NCI-H2029 treated with DMSO at 0.1 percent for 48 hours (cell line): ENCODE data around the gene ZNF365.
A peak's percentile ranks its signal among the peaks of the same experiment; 100 is the strongest.

ENCODE experiments used
- DNase-seq: peaks from one replicate; lab custom pipeline; 2025; lab: John Stamatoyannopoulos, UW

The ZNF365 gene

DNA sequence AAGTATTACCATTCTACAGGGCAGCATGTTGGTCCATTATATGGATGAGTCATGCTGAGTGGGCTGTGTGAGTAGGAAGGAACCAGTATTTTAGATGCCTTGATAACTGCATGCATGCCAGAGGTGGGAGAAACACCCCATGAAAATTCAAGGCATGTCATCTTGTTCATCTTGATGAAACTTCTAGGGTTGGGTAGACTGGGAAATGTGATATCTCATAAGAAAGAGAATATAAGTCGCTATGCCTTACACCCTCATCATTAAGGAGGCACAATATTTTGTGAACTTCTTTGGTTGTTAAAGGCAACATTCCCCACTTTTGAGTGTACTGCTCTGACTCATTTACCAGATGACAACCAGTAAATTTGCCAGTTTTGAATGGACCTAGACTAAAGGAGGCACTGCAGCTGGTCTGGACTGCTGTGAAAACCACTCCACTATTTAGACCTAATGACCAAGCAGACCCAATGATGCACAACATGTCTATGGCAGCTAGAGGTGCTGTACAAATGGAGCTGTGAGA is 48.0 kb downstream of the ZNF365 start:
- DNase-seq: no peak

DNA sequence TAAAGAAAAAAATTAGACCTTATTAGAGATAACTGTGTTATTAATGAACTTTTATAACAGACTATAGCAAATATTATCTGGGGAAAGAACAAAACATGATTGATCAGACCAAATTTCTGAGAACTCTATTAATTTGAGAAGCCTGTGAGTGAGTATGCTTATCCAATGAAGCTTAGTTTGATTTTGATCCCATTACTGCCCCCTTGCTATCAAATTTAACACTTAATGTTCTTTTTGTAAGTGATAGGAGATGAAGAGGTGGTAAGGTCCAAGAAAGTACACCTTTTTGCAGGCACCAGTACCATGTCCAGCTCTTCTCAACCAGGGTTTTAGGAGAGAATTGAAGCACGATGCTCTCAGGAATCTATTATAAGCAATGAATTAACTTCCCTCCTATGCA is 49.9 kb downstream of the ZNF365 start:
- DNase-seq: no peak

DNA sequence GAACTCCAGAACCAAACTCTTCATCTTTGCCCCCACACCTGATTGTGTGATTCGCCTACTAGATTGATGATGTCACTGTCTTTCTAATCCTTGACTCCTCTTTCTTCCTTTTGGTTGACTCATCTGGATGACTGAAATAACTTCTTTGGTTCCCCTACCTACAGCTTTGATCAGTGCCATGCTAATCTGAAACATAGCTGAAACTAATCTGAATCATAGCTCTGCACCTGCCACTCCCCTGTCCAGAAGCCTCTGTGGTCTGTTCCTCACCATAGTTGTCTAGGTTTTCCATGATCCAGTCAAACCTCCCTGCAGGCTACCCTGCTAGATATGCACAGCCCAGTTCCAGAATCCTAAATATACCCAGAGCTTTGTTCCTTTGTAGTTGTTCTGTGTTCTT is 51.9 kb downstream of the ZNF365 start:
- DNase-seq: no peak

DNA sequence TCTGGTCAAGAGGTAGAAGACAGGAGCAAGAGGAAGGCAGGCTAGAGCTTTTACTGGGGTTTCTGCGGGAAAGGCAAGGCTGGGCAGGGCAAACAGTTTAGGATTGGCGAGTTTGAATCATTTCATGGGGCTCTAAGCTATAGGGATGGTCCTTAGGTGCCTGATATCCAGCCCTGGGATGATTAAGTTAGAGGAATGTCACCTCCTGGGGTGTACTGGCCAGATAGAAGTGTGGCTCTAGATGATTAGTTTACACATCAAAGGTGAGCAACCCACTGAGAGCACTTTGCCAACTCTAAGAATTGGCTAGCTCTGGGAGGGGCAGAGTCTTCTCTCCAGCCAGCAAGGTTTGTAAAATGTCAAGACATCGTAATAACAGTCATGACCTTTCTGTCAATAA is 52.4 kb downstream of the ZNF365 start:
- no peak for DNase-seq

DNA sequence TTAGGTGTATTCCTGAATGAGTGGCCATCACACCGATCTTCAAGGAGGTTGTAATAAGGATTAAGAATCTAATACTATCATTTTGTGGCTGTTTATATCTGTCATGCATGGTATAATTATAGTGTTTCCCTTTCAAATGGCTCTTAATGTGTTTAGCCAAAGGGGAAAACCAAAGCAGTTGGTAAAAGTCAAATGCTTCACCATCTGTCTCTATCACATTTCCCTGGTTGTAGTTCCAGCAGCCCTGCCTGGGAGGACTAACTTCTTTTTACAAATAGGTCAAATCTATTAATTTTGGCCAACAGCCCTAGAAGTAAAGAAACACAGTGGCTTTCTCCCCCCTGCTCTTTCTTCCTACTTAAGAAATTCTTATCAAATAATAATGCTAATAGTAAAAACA is 56.7 kb downstream of the ZNF365 start:
- no peak for DNase-seq

DNA sequence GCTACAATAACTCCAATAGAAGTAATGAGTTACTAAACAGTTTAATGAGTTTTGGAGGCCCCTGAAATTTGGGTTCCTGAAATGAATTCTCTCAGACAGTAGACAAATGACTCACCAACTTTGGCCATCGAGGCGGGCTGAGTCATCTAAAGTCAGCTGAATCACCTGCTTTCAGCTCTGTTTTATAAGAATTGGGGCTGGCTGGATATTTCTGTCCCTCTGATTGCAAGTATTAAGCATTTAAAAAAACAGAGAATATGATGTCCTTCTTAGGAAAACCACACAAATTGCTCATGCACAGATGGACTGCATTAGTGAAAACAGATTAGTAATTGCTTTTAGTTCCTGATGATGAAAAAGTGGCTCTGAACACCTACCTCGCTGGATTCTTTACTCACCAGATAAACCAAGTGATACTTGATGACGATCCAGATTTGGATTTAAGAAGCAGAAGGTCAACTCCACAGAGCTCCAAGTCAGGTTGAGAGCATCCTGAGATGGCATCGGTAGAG is 59.1 kb downstream of the ZNF365 start:
- DNase-seq: no peak

DNA sequence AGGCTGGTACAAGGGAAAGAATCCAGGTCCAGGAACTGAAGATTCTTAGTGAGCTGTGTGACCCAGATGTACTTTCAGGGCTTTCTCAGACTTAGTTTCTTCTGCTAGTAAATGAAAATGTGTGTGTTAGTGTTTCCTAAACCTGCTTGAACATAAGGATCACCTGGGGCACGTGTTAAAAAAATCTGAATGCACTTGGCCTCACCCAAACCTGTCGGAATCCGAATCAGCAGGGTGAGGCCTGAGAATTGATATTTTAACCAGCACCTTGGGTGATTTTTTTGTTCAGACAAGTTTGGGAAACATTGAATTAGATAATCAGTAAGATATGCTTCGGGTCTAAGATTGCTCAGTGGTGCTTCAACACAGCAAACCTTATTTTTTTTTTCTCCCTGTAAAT is 59.7 kb downstream of the ZNF365 start:
- DNase-seq: no peak

DNA sequence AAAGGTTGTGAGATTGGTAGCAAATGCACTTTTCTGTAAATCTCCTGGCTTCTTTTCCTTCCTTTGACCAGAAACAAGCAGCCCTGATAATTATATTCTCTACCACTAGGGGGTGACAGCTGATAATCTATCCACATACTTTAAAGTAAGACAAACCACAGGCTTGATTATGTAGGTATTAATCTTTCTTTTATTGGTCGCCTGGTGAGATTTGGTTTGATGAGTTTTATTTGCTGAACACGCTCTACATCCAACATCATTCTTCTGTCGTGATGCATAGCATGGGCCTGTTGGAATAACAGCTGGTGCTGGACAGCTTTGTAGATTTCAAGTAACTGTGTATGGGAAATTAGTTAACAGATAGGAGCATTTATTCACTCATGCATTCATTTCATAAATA is 63.5 kb downstream of the ZNF365 start:
- peak; percentile 4 for DNase-seq

DNA sequence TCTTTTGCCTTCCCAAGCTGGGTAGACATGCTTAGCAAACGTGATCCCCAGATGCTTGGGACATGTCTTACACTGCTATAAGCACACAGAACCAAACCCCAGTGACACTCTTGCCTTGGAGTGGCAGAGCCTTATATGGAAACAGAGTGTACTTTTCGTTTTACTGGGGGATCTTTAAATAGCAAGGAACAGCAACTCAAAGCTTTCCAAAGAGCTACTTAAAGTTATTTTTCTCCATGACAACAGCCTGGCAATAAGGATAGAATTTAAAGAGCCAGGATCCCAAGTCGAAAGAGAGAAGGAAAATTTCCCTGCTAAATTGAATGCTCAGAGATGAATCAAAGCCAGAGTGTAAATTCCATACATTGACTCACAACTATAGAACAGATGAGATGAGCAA is 67.8 kb downstream of the ZNF365 start:
- no peak for DNase-seq

DNA sequence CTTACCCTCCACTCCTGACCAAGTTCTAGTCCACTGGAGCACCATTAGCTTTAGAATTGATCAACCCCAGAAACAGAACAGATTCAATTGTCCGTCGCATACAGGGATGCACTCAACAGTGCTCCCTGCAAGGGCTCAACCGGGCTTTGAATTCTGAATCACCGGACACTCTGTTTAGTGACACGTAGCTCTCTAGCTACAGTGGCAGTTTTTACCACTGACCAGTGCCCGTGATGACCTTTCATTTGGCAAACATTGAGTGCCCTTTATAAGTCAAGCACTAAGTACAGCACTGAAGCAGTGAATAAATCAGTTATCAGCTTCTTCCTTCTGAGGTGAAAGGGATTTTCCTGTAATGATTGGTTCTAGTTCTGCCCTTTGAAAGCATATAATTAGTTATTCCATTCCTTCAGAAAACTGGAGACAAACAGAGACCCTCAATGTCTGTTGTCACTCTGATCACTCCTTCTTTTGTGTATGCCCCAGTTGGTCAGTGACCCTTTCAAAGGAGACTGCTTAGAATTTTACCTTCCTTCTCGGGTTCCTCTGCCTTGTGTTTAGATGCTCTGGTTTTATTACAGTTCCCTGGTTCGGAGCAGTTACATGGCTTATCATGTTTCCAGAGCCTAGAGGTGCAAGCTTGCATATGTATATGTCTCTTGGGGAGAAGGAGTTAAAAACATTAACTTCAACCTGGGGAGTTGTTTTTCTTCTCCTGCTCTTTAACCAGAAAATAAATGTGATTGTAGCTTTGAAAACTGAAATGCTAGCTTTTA is 68.9 kb downstream of the ZNF365 start:
- no peak for DNase-seq

DNA sequence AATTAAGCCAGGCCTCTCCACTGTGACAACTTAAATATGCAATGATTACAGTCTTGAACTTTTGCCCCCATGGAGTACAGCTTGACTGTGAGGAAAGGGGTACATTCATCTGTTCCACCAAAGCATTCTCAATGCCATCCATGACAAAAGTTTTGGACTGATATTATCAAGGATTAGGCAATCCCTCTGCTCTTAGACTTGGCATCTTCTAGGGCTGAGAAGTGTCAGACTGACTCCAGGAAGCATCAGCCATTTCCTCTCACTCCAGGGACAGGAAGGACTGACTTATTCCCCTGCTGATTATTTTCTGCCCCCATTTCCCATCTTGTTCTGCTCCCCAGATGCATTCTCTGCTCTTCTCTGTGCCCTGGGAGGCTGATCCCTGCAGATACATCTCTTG is 69.7 kb downstream of the ZNF365 start:
- no peak for DNase-seq

DNA sequence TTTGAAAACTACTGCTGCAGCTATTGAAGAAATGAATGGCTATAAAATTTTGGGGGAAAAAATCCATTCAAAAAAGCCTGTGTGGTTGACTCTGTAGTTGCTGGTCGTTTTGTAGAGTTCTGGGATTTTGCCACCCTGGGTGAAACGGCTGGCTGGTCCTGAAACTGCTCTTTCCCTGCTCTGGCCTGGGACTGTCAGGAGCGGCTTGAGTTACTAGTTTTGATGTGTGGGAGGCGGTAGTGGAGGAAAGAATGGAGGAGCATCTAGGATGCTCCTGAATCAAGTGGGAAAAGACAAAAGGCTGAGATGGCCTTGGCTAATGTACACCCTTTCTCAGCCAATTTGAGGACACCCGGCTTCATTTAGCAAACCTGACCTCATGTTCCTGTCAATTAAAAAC is 72.5 kb downstream of the ZNF365 start:
- no peak for DNase-seq

DNA sequence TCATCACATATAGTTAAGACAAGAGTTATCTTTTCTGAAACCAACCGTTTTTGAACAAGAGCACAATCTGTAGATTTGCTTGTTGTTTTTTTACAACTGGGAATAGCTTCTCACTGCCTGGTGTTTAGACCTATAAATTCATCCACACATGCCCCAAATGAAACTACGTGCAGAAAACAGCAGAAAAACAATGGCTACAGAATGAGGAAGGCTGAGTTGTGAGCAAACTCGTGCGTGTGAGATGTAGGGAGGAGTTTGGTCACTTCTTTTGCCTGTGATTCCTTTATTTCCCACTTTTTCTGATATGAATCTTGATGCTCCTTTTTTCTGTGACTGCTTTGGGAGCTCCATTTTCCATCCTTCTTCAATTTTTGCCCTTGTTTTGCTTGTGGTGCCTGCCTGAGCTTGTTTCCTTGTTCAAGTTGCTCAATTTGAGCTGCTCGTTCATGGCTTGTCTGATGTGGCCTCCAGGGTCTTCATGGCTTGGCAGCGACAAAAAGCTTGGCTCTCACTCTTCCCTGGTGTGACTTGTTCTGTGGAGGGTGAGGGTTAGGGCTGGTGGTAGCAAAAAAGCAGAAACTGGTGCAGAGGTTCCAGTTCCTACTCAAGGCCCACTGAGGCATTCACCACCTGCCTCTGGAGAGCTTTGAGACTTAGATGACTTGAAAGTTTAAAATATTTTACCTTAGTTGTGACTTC is 76.9 kb downstream of the ZNF365 start:
- DNase-seq: no peak

DNA sequence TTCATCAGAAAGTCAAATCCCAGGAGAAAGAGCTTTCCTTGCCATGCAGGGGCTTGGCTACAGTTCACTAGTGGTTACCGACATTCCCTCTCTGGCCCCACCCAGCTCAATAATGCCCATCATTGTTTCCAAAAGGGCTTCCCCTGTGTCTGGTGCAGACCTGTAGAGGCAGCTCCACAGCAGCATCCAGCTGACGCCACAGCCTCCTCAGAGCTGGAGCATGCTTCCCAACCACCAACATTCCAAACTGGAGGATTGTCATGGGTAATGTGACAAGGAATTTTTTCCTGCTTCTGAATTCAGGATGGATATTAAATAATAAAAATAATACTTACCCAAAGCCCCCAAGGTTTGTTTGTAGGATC is 77.4 kb downstream of the ZNF365 start:
- no peak for DNase-seq
